EH (cell line): ENCODE data around the gene UBE2F.
"Not testable (repeated sequence)": the region's sequence is repeated elsewhere in the genome, so short reads cannot be mapped to it uniquely, and the experiment has no call there.

ENCODE experiments used
- DNase-seq: peaks from one replicate; pipeline ENCODE4 v3.0.0-alpha.2; 2015; ENCODE audit warnings: low read depth

The UBE2F gene

DNA sequence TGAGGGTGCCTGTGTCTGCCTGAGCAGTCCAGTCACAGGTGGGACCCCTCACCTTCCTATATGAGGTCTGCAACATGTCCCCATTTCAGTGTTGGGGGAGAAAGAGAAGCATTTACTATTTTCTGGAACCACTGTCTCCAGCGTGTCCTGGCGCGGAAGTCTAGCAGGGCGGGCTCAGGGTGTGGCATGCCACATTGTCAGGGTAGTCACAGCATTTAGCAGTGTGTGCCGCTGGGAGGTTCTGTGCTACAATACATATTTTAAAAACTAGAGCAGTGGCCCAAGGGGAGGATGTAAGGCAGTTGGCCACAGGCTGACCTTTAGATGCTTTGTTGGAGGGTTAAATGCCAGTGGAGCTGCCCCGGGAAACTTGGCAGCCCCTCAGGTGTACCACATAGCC is 12.5 kb downstream of the UBE2F start:
- DNase-seq, result no peak

- DNase-seq, result no peak
Measured at GRCh38 chr2:237980087-237980486, 13.3 kb downstream of the UBE2F start.

- no peak for DNase-seq
Measured at GRCh38 chr2:237980751-237981150, 13.9 kb downstream of the UBE2F start.

GRCh38 chr2:237981621-237982020 is 14.8 kb downstream of the UBE2F start:
- not testable (repeated sequence) for DNase-seq

GRCh38 chr2:237982039-237982725 is 15.4 kb downstream of the UBE2F start:
- DNase-seq, result no peak

DNA sequence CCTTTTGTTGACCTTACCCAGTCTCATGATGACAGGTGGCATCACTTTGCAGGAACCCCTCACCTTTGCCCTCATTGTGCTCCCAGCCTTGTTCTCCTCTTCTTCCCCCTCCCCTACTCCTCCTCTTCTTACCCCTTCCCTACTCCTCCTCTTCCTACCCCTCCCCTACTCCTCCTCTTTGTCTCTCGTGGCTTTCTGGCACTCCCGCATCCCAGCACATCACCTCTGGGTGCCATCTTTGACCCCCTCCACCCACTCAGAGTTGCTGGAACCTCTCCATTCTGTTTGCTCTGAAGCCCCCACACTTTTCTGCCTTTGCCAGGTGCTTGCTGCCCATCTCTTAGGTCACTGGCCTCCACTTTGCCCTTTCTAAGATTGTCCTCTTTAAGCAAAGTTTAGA is 17.1 kb downstream of the UBE2F start:
- DNase-seq, result no peak

GRCh38 chr2:237987268-237987667 is 20.5 kb downstream of the UBE2F start:
- peak; percentile 2 for DNase-seq

GRCh38 chr2:237993701-237994100 is 26.9 kb downstream of the UBE2F start:
- DNase-seq, result no peak

GRCh38 chr2:237995036-237995435 is 28.2 kb downstream of the UBE2F start:
- no peak for DNase-seq

DNA sequence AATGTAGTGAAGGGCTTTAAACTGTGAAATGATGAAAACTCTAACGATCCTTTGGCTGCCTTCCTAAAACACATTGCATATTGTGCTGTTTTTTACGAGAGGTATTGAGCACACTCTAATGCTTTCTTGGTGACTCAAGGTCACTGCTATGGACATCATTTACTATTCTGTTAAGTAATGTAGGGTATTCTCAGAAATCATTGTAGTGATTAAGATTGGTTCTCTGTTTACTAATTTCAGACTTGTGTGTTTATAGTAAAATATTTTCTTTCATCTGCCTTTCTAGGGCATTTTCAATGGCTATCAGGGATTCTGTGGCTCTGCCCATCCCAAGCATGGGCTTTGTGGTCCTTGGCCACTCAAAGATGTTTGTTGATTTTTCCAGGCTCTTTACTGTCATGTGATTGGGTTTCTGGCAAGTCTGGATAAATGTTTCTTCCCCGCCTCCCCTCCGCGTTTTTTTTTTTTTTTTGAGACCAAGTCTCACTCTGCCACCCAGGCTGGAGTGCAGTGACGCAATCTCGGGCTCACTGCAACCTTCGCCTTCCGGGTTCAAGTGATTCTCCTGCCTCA is 29.3 kb downstream of the UBE2F start:
- peak; percentile 87 for DNase-seq

- DNase-seq, result no peak
Measured at GRCh38 chr2:237997521-237997920, 30.7 kb downstream of the UBE2F start.

- DNase-seq, result peak; percentile 30
Measured at GRCh38 chr2:237998530-237998929, 31.7 kb downstream of the UBE2F start.

- DNase-seq, result no peak
Measured at GRCh38 chr2:238003234-238004031, 36.6 kb downstream of the UBE2F start.

DNA sequence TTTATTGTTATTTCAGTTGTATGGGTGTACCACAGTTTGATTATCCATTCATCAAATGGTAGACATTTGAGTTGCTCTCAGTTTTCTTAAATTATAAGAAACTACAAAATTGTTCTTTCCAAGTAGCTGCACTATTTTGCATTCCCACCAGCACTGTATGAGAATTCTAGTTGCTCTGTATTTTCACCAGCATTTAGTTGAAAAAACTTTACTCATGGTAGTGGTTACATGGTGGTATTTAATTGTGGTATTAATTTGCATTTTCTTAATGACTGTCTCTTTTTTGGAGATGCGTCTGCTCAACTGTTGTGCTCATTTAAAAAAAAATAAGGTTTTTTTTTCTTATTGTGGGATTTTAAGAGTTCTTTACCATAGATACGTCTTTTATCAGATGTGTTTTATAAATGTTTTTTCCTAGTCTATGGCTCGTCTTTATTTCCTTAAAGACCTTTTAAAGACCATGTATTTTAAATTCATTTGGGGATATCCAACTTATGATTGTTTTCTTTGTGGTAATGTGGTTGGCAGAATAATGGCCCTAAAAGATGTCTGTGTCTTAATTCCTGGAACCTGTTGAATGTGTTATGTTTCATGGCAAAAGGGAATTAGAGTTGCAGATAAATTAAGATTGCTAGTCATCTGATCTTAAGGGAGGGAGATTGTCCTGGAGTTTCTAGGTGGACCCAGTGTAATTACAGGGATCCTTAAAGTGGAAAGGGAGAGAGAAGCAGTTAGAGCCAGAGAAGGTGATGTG is 37.4 kb downstream of the UBE2F start:
- DNase-seq, result no peak

DNA sequence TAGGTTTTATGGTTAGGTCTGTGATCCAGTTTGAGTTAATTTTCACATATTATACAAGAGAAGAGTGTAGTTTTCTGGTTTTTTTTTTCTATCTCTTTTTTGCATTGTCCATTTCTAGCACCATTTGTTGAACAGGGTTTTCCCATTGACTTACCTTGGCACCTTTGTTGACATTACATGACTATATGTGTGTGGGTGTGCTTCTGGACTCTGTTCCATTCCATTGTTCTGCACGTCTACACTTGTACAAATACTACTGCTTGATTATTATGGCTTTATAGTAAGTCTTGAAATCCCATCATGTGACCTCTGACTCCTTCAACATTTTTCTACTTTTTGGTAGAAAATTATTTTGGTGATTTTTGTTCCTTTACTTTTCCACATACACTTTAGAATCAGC is 38.7 kb downstream of the UBE2F start:
- DNase-seq, result no peak

GRCh38 chr2:238006510-238006909 is 39.7 kb downstream of the UBE2F start:
- DNase-seq, result no peak

DNA sequence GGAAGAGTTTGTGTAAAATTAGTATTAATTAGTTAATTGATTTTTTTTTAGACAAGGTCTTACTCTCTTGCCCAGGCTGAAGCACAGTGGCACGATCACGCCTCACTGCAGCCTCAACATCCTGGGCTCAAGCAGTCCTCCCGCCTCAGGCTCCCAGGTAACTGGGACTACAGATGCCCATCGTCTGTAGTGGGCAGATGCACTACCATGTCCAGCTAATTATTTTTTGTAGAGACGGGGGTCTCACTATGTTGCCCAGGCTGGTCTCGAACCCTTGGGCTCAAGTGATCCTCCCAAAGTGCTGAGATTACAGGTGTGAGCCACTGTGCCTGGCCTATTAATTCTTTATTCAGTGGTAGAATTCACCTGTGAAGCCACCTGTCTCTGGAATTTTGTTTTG is 41.1 kb downstream of the UBE2F start:
- no peak for DNase-seq

GRCh38 chr2:238009563-238009962 is 42.7 kb downstream of the UBE2F start:
- DNase-seq, result no peak

- no peak for DNase-seq
Measured at GRCh38 chr2:238010572-238010971, 43.8 kb downstream of the UBE2F start.

GRCh38 chr2:238013806-238014205 is 47.0 kb downstream of the UBE2F start:
- no peak for DNase-seq

- no peak for DNase-seq
Measured at GRCh38 chr2:238015705-238016104, 48.9 kb downstream of the UBE2F start.

DNA sequence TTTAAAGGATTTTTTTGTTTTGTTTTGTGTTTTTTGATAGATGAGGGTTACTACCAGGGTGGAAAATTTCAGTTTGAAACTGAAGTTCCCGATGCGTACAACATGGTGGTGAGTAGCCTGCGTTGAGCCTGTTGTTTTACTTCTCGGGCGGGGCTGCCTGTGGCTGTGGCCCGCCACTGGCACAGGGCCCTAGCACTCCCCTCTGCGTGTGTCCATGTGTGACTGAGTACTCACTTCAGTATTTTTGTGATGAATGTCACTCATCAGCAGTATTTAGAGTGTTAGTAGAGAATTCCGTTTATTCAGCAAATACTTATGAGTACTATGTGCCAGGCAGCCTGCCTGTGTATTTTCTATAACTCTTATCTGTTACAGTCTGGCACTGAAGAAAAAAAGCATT is 49.7 kb downstream of the UBE2F start:
- no peak for DNase-seq

DNA sequence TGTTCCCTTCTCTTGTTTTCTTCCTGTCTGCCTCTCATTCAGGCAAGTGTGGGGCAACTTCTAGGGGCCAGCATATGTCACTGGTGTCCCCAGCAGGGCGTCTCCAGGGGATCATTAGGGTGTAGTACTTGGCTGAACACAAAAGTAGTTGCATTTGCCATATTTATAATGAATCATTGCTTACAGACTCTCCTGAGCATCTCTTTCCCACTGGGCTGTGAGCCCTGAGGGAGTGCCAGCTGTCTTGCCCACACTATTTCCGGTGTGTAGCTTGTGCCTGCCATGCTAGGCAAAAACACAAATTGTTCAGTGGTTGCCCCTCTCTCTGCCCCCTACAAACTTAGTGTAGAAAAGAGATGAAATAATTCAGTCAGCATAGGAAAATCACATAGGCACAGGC is 53.1 kb downstream of the UBE2F start:
- DNase-seq, result no peak
